ENCODE data around the gene FZD4.

GRCh38 chr11:86988351-86988881 is 33.2 kb upstream of the FZD4 start:
- TF ChIP-seq CTCF (IDR thresholded peaks at IDR 0.05) (no peak), POLR2AphosphoS5 (IDR thresholded peaks at IDR 0.05) (no peak)
